NB4 (cell line): Measurements from ENCODE around the gene FAM53A.
A peak's percentile ranks its signal among the peaks of the same experiment; 100 is the strongest.
"Not testable (repeated sequence)": the region's sequence is repeated elsewhere in the genome, so short reads cannot be mapped to it uniquely, and the experiment has no call there.

ENCODE experiments used
- DNase-seq: peaks from one replicate; pipeline ENCODE4 v3.0.0; 2010; ENCODE audit warnings: low read depth
- H3K4me3 ChIP-seq: one replicate; pipeline ENCODE4 v1.5.1; 2011; ENCODE audit warnings: mild to moderate bottlenecking, low read depth, low read length, moderate library complexity
- CTCF ChIP-seq: IDR thresholded peaks from one replicate; pipeline ENCODE4 v1.5.1; 2012; ENCODE audit warnings: low read depth, low read length
- MAX ChIP-seq: IDR thresholded peaks from 2 replicates; pipeline ENCODE4 v1.6.1; 2011; ENCODE audit warnings: low read depth, low read length
- MYC ChIP-seq: IDR thresholded peaks from 2 replicates; pipeline ENCODE4 v1.6.1; 2011; ENCODE audit warnings: low read depth, low read length
- POLR2A ChIP-seq: IDR thresholded peaks from 2 replicates; pipeline ENCODE4 v1.6.1; 2011; ENCODE audit warnings: mild to moderate bottlenecking; ENCODE audit not compliant: insufficient read length; ENCODE audit errors: extremely low read depth

The FAM53A gene

GRCh38 chr4:1705732-1706131, 21.6 kb upstream of the FAM53A start:
- TF ChIP-seq MAX, result no peak
- TF ChIP-seq MYC, result no peak
- no peak for TF ChIP-seq POLR2A
- TF ChIP-seq CTCF, result no peak
- DNase-seq, result no peak
- H3K4me3 ChIP-seq, result no peak overlapping the region

- DNase-seq, result no peak
- no peak for TF ChIP-seq CTCF
These were observed 19.8 kb upstream of the FAM53A start for GRCh38 chr4:1703867-1704266.

GRCh38 chr4:1701671-1702070, 17.6 kb upstream of the FAM53A start:
- not testable (repeated sequence) for H3K4me3 ChIP-seq, DNase-seq

More at GRCh38 chr4:1703867-1704266, 19.8 kb upstream of the FAM53A start:
- H3K4me3 ChIP-seq, result no peak overlapping the region

- no peak for DNase-seq
- no peak overlapping the region for H3K4me3 ChIP-seq
- TF ChIP-seq CTCF (no peak), MAX (no peak), MYC (no peak), POLR2A (no peak)
These were observed 11.8 kb upstream of the FAM53A start for GRCh38 chr4:1695913-1696312.

GRCh38 chr4:1693131-1693896, 9.2 kb upstream of the FAM53A start:
- peak; percentile 47 for TF ChIP-seq MAX
- TF ChIP-seq MYC, result no peak
- TF ChIP-seq CTCF, result peak; percentile 100
- TF ChIP-seq POLR2A, result no peak
- peak; percentile 89 for DNase-seq
- H3K4me3 ChIP-seq, result no peak overlapping the region

GRCh38 chr4:1691737-1692373, 7.7 kb upstream of the FAM53A start:
- no peak for DNase-seq
- H3K4me3 ChIP-seq, result no peak overlapping the region
- TF ChIP-seq CTCF (no peak), POLR2A (no peak), MYC (no peak), MAX (no peak)
